HG02852 (cell line): ENCODE data around the gene RAC3.

Experiments
- ATAC-seq: cut with Tn5 transposase; IDR thresholded peaks from one replicate; pipeline ENCODE4 v1.9.1; 2021; ENCODE audit warnings: mild to moderate bottlenecking, moderate library complexity; ENCODE audit not compliant: unreplicated experiment

Gene RAC3

GRCh38 chr17:82011617-82012187 lies 19.8 kb upstream of the RAC3 start:
- ATAC-seq: no peak

GRCh38 chr17:82012261-82012639 lies 19.2 kb upstream of the RAC3 start:
- ATAC-seq: no peak

- no peak for ATAC-seq
Measured at GRCh38 chr17:82012640-82013295, 18.7 kb upstream of the RAC3 start.

GRCh38 chr17:82013341-82013740 lies 18.1 kb upstream of the RAC3 start:
- no peak for ATAC-seq

GRCh38 chr17:82013772-82014321 lies 17.6 kb upstream of the RAC3 start:
- ATAC-seq: no peak

- ATAC-seq: no peak
Measured at GRCh38 chr17:82014432-82014831, 17.0 kb upstream of the RAC3 start.

GRCh38 chr17:82014971-82015310 lies 16.5 kb upstream of the RAC3 start:
- no peak for ATAC-seq

- ATAC-seq: no peak
Measured at GRCh38 chr17:82015311-82015971, 16.0 kb upstream of the RAC3 start.

- ATAC-seq: no peak
Measured at GRCh38 chr17:82016061-82016874, 15.2 kb upstream of the RAC3 start.

- ATAC-seq: no peak
Measured at GRCh38 chr17:82016875-82017459, 14.5 kb upstream of the RAC3 start.

- ATAC-seq: no peak
Measured at GRCh38 chr17:82017612-82018151, 13.8 kb upstream of the RAC3 start.

GRCh38 chr17:82018152-82018988 lies 13.1 kb upstream of the RAC3 start:
- no peak for ATAC-seq

- no peak for ATAC-seq
Measured at GRCh38 chr17:82018989-82019689, 12.3 kb upstream of the RAC3 start.

GRCh38 chr17:82019690-82020571 lies 11.5 kb upstream of the RAC3 start:
- no peak for ATAC-seq

GRCh38 chr17:82020572-82021106 lies 10.8 kb upstream of the RAC3 start:
- no peak for ATAC-seq

GRCh38 chr17:82021107-82021899 lies 10.2 kb upstream of the RAC3 start:
- ATAC-seq: no peak

GRCh38 chr17:82021900-82022309 lies 9.6 kb upstream of the RAC3 start:
- ATAC-seq: no peak
